SK-N-SH (cell line): ENCODE measurements around the gene NFKB1. TPM values are rescaled to one million over a fixed set of nuclear protein-coding genes. Genes with fewer than 3 reads are reported as not detected.

Experiments
- CTCF ChIA-PET: fragments of 300-600, 350-600 bp; formaldehyde crosslinking; extraction: SDS; loops from one replicate; lab custom pipeline; 2021; lab: Yijun Ruan, JAX
- POLR2A ChIA-PET: fragments of 350-600 bp; sonication (Branson Sonifier 250); formaldehyde crosslinking; extraction: SDS; loops from one replicate; lab custom pipeline; 2020; ENCODE audit warnings: antibody characterized with exemption, inconsistent platforms; lab: Yijun Ruan, JAX
- DNase-seq: peaks from one replicate; pipeline ENCODE4 v3.0.0; 2012
- H2AFZ ChIP-seq: fragments of 200-600 bp; sonication (generic); 2 replicates; pipeline ENCODE4 v1.8.1; 2016; ENCODE audit warnings: antibody characterized with exemption, mild to moderate bottlenecking, low read depth
- H3F3A ChIP-seq: fragments of 200-600 bp; sonication (generic); replicated peaks from 2 replicates; pipeline ENCODE3; 2016; ENCODE audit warnings: antibody characterized with exemption, mild to moderate bottlenecking; ENCODE audit not compliant: insufficient read depth
- H3K27ac ChIP-seq, 2 experiments: fragments of 200-500 bp in 1 of 2; fragments of 200-600 bp in 1 of 2; sonication (Bioruptor generic) in 1 of 2; sonication (generic), shearing (Covaris generic) in 1 of 2; 2 replicates each; pipeline versions ENCODE4 v1.5.1 to v1.6.1; 2014 to 2016; ENCODE audit warnings: low read depth in 2 of 2, inconsistent platforms in 1 of 2, low read length in 1 of 2, mild to moderate bottlenecking in 1 of 2, mixed read lengths in 1 of 2
- H3K27me3 ChIP-seq: fragments of 200-600 bp; sonication (generic), shearing (Covaris generic); 2 replicates; pipeline ENCODE4 v1.6.1; 2016; ENCODE audit warnings: mixed run types; ENCODE audit not compliant: insufficient read depth
- H3K36me3 ChIP-seq, 2 experiments: fragments of 200-500 bp in 1 of 2; fragments of 200-600 bp in 1 of 2; sonication (Bioruptor generic) in 1 of 2; sonication (generic) in 1 of 2; replicated peaks in 1 of 2; 2 replicates each; pipeline versions ENCODE3 to v1.5.1; 2014 to 2016; ENCODE audit warnings: low read length in 1 of 2, mild to moderate bottlenecking in 1 of 2; ENCODE audit not compliant: insufficient read depth in 2 of 2, control insufficient read depth in 1 of 2
- H3K4me1 ChIP-seq, 2 experiments: fragments of 200-500 bp in 1 of 2; fragments of 200-600 bp in 1 of 2; sonication (Bioruptor generic) in 1 of 2; sonication (generic), shearing (Covaris generic) in 1 of 2; 2 replicates each; pipeline versions ENCODE4 v1.5.1 to v1.6.1; 2014 to 2016; ENCODE audit warnings: low read depth in 1 of 2, low read length in 1 of 2, mixed run types in 1 of 2; ENCODE audit not compliant: insufficient read depth in 2 of 2, control insufficient read depth in 1 of 2
- H3K4me2 ChIP-seq: fragments of 200-600 bp; sonication (generic), shearing (Covaris generic); 2 replicates; pipeline ENCODE4 v1.6.1; 2017; ENCODE audit warnings: mixed run types
- H3K4me3 ChIP-seq, 2 experiments: fragments of 200-500 bp in 1 of 2; fragments of 200-600 bp in 1 of 2; sonication (Bioruptor generic) in 1 of 2; sonication (generic), shearing (Covaris generic) in 1 of 2; 2 replicates each; pipeline versions ENCODE4 v1.5.1 to v1.8.1; 2014 to 2016; ENCODE audit warnings: low read depth in 2 of 2, inconsistent platforms in 1 of 2, low read length in 1 of 2, mild to moderate bottlenecking in 1 of 2, mixed read lengths in 1 of 2, moderate library complexity in 1 of 2
- H3K79me2 ChIP-seq: fragments of 200-600 bp; sonication (generic); 2 replicates; pipeline ENCODE4 v1.8.1; 2017; ENCODE audit warnings: mild to moderate bottlenecking; ENCODE audit not compliant: insufficient read depth
- H3K9ac ChIP-seq: fragments of 200-600 bp; sonication (generic); 2 replicates; pipeline ENCODE4 v1.6.1; 2017; ENCODE audit warnings: mixed run types
- H3K9me2 ChIP-seq: fragments of 200-600 bp; sonication (generic); 2 replicates; pipeline ENCODE4 v1.6.1; 2017; ENCODE audit warnings: mixed run types
- H3K9me3 ChIP-seq: fragments of 200-600 bp; sonication (generic); 2 replicates; pipeline ENCODE4 v1.6.1; 2017; ENCODE audit warnings: mixed run types, mild to moderate bottlenecking, moderate library complexity
- H4K20me1 ChIP-seq: fragments of 200-600 bp; sonication (generic); 2 replicates; pipeline ENCODE4 v1.6.1; 2017; ENCODE audit warnings: mild to moderate bottlenecking, mixed run types; ENCODE audit not compliant: insufficient read depth
- FOSL2 ChIP-seq: IDR thresholded peaks from 2 replicates; pipeline ENCODE4 v1.4.0; 2012; ENCODE audit warnings: low read depth, mild to moderate bottlenecking, moderate library complexity, borderline replicate concordance
- MEF2A ChIP-seq: IDR thresholded peaks from 2 replicates; pipeline ENCODE4 v1.4.0; 2012; ENCODE audit warnings: low read depth, borderline replicate concordance
- MXI1 ChIP-seq: IDR thresholded peaks from 2 replicates; pipeline ENCODE4 v1.6.1; 2012; ENCODE audit warnings: mild to moderate bottlenecking, low read depth, low read length, improper control_type of control experiment
- POLR2AphosphoS5 ChIP-seq: IDR thresholded peaks from 2 replicates; pipeline ENCODE4 v1.6.1; 2012; ENCODE audit warnings: low read depth, low read length
- TAF1 ChIP-seq: IDR thresholded peaks from 2 replicates; pipeline ENCODE4 v1.6.1; 2012; ENCODE audit warnings: low read depth, mild to moderate bottlenecking, low read length, moderate library complexity, borderline replicate concordance
- WGBS: methylation state at CpG from one replicate; pipeline ENCODE4 v1.1.6; 2017; ENCODE audit warnings: low lambda C conversion rate; 5-methylcytosine and 5-hydroxymethylcytosine counted together
- polyA plus RNA-seq, 3 experiments: library from polyadenylated mRNA; depleted of rRNA; stranded (reverse); fragments of >200 nt; gene quantifications; 2 replicates each; pipeline ENCODE4 v1.2.3, GENCODE V29; 2012
- TF ChIP-seq, protein P1 (sequence below): fragments of 150-350 bp; IDR thresholded peaks from 2 replicates; pipeline ENCODE4 v1.6.1; 2017; ENCODE audit warnings: antibody characterized with exemption, low read length, low read depth, borderline replicate concordance
- TF ChIP-seq, protein P2 (sequence below): fragments of 200-600 bp; sonication (generic); IDR thresholded peaks from 2 replicates; pipeline ENCODE4 v1.6.1; 2017; ENCODE audit warnings: antibody characterized with exemption, mild to moderate bottlenecking, moderate library complexity

The NFKB1 gene
- polyA plus RNA-seq, 1 of the 3 experiments (the other 2 are of a cell fraction) = 14.1 TPM

DNA sequence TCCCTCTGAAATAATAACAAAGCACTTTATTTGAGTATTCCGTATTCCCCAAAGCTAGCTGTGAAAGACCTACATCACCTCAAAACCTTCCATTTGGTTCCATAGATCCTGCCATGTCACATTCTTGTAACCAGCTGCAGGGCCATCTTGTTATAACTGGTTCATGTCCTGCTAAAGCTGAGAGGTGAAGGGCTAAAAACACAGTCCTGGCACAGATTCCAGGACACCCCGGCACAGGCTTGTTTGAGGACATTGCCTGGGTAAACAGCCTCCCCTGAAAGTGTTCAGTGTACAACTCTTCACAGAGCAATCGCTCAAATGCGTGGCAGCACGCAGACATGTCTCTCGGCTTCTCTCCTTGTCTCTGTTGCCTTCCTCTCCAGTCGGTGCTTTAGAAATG is 130.5 kb downstream of the NFKB1 start:
- Histone ChIP-seq H2AFZ (no peak overlapping the region), H3K36me3 (peaks cover 8 to 23% of the 10 kb centered on the region in 2 experiments), H3K27ac (no peak overlapping the region), H3K4me3 (no peak overlapping the region), H3K9me2 (no peaks in the 10 kb centered on the region), H4K20me1 (no peaks in the 10 kb centered on the region), H3F3A (peaks cover 11% of the 10 kb centered on the region), H3K9me3 (no peaks in the 10 kb centered on the region), H3K27me3 (no peaks in the 10 kb centered on the region), H3K79me2 (no peaks in the 10 kb centered on the region), H3K4me1 (0 out of 4 replicates have a peak, but pooled peaks cover 0 to 5% of the 10 kb centered on the region in 2 experiments), H3K9ac (no peak overlapping the region), H3K4me2 (no peak overlapping the region)
- ChIA-PET CTCF (no interaction called here), POLR2A (no interaction called here)
- DNase-seq = no peak
- TF ChIP-seq MXI1 = no peak
- TF ChIP-seq, protein P1, sequence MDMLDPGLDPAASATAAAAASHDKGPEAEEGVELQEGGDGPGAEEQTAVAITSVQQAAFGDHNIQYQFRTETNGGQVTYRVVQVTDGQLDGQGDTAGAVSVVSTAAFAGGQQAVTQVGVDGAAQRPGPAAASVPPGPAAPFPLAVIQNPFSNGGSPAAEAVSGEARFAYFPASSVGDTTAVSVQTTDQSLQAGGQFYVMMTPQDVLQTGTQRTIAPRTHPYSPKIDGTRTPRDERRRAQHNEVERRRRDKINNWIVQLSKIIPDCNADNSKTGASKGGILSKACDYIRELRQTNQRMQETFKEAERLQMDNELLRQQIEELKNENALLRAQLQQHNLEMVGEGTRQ = no peak
- no peak for TF ChIP-seq FOSL2
- no peak for TF ChIP-seq TAF1
- no peak for TF ChIP-seq POLR2AphosphoS5
- 82% methylated on average over 7 of the region's 7 CpGs for WGBS

DNA sequence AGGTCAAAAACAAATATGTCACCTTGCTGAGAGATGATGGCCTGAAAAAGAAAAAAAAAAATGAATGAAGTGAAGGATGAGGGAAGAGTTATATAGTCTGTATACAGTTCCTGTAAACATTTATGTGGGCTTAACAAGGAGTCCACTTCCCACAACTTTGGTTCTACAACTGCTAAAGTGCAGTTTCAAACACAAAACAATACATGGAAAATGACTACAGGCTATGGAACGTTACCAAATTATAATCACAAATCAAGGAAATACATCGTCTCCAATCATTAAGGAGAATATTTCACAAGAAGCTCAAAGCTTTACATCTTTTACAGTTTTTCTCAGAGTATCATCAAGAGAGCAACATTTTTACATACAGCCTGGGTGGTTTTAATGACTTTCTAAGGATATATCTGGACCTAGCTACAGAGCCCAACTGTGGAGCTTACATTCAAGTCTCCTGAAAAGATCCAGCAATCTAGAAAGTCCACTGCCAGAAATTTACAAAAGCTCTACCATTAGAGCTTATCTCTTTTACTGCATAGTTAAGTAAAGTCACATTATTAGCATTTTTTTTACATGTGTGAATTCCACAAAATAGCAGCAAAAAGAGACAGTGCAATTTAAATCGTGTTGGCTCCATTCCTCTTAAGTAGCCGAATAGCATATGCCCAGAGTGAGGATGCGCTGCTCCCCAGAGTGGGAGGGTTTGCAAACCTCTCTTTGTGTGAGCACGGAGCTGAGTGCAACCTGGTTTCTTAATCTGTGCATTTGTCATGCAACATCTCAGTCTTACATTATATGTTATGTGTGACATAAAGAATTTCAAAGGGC is 131.3 kb downstream of the NFKB1 start:
- H3F3A ChIP-seq = peaks cover 8% of the 10 kb centered on the region
- POLR2A ChIA-PET = no interaction called here
- H3K9ac ChIP-seq = no peak overlapping the region
- no peaks in the 10 kb centered on the region for H3K79me2 ChIP-seq
- no peaks in the 10 kb centered on the region for H3K27me3 ChIP-seq
- WGBS = 75% methylated on average over 6 of the region's 6 CpGs
- CTCF ChIA-PET = interaction anchor here (1.0 to 1.4 kb wide), 2 partner anchors 9 to 62 kb away, joined by 3 to 5 read pairs; no protein-coding TSS in a partner anchor
- H3K27ac ChIP-seq = no peak overlapping the region
- H3K4me2 ChIP-seq = no peak overlapping the region
- DNase-seq = no peak
- H3K4me3 ChIP-seq = no peak overlapping the region
- no peaks in the 10 kb centered on the region for H3K9me3 ChIP-seq
- no peaks in the 10 kb centered on the region for H3K9me2 ChIP-seq
- TF ChIP-seq MEF2A = no peak
- TF ChIP-seq, protein P2, sequence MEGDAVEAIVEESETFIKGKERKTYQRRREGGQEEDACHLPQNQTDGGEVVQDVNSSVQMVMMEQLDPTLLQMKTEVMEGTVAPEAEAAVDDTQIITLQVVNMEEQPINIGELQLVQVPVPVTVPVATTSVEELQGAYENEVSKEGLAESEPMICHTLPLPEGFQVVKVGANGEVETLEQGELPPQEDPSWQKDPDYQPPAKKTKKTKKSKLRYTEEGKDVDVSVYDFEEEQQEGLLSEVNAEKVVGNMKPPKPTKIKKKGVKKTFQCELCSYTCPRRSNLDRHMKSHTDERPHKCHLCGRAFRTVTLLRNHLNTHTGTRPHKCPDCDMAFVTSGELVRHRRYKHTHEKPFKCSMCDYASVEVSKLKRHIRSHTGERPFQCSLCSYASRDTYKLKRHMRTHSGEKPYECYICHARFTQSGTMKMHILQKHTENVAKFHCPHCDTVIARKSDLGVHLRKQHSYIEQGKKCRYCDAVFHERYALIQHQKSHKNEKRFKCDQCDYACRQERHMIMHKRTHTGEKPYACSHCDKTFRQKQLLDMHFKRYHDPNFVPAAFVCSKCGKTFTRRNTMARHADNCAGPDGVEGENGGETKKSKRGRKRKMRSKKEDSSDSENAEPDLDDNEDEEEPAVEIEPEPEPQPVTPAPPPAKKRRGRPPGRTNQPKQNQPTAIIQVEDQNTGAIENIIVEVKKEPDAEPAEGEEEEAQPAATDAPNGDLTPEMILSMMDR = no peak
- peaks cover 8 to 23% of the 10 kb centered on the region in 2 experiments for H3K36me3 ChIP-seq
- H2AFZ ChIP-seq = no peak overlapping the region
- 0 out of 4 replicates have a peak, but pooled peaks cover 0 to 5% of the 10 kb centered on the region in 2 experiments for H3K4me1 ChIP-seq
- no peaks in the 10 kb centered on the region for H4K20me1 ChIP-seq
